Bone marrow (tissue), 2 donors: ENCODE results near the gene KCNE4.

Source experiments
- DNase-seq, 2 donors: peaks; one replicate each; lab custom pipeline; 2025; lab: John Stamatoyannopoulos, UW

The KCNE4 gene, protein sequence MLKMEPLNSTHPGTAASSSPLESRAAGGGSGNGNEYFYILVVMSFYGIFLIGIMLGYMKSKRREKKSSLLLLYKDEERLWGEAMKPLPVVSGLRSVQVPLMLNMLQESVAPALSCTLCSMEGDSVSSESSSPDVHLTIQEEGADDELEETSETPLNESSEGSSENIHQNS

DNA sequence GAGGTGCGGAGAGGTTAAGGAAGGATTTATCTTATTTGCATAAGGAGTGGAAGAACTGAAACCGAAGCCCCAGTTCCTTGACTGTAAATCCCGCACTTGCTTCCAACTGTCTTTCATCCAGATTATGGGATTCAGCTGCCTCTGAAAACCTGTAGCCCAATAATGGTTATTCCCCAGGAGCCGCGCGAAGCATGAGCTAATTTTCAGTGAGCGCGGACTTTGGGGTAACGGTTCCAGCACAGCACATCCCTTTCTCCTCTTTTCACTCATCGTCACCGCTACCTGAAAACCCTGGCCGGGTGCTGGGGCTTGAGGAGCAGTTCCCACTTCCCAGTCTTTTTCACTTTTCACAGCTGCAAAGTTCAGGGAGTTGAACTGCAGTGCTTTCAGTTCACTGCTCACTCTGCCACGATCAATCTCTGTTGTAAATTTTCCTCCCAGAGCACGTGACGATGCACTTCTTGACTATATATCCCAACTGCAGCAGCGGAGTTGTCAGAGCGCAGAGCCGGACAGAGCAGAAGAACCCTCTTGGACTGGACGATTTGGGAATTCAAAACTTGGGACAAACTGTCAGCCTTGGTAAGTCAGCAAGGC, at the start of gene KCNE4:
Gene KCNE4 (plus strand): TSS at position 498 of the 597 bp plus-strand sequence. CDS start 641 bp downstream, outside the sequence.
- DNase-seq, result no peak

DNA sequence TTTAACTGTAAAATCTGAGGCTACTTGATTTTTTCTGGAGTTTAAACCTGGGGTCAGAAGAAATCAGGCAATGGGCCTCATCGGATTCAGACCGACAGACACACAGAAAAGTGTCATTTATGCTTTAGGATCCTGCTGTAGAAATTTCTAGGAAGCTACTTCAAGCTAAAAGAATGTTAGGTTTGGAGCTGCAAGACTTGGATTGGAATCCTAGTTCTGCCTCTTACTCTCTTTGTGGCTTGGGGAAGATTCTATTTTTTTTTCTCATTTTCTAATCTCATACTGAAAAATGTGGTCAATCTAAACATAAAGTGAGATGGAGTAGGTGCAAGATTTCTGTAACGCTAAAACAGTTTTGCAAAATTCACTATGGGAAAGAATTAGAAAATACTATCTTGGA, 48.8 kb upstream of the KCNE4 start:
- no peak for DNase-seq

DNA sequence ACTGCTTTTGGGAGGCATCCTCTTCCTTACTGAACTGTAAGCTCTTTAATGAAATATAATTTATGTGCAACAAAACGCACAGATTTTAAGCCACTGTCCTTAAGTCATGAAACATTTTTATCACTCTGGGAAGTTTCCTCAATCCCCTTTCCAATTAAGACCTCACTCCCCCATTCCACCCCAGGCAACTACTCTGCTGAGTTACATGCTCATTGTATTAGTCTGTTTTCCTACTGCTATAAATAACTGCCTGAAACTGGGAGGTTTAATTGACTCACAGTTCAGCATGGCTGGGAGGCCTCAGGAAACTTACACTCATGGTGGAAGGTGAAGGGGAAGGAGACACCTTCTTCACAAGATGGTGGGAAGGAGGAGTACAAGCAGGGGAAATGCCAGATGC, 46.5 kb upstream of the KCNE4 start:
- DNase-seq, result no peak

DNA sequence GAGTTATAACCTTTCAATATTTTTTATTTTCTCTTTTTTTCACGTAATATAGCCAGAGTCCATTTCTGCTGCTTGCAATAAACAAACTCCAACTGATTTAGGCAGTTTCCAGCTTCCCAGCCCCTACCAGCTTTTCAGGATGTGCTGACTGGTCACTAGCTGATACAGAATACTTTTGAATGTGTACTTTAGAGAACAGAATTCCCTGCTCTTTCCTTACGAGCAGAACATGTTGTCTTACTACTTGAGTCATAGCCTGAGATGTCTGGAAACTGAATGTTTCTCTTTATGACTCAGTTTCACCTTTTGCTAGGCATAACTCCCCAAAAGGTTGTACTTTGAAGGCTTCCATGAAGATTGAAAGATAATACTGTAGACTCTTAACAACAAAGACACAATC, 44.5 kb upstream of the KCNE4 start:
- no peak for DNase-seq

DNA sequence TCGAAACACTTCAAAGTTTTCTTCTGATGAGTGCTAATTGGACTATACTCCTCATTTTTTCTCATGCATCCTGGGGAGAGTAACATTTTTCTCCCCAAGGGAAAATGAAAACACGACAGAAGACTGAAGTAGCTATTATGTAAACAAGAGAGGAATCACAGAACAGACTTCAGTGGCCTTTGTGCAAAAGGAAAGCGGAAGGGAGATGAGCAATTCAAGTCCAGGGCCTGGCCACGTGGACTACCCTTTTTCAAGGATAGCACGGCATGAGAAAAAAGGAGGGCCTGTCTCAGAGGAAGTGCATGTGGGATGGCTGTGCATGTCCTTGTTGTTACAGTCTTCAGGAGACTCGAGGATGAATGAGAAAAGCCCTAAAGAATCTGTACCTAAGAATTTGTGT, 43.8 kb upstream of the KCNE4 start:
- DNase-seq, result no peak

DNA sequence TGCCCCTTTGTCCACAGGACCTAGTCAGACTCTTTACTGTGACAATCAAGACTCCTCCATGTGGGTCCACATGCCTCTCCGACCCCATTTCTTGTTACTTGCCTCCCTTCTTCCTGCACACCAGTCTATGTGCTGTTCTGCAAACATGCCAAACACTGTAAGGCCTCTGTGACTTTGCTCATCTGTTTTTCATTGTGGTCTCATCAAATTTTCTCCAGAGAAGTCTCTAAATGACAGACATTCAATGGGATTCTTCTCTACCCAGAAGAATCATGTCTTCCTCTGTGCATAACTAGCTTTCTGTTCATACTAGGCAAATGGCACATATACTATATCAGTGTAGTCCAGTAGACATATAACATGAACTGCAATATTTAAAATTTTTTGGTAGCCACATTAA, 43.0 kb upstream of the KCNE4 start:
- DNase-seq, result no peak

DNA sequence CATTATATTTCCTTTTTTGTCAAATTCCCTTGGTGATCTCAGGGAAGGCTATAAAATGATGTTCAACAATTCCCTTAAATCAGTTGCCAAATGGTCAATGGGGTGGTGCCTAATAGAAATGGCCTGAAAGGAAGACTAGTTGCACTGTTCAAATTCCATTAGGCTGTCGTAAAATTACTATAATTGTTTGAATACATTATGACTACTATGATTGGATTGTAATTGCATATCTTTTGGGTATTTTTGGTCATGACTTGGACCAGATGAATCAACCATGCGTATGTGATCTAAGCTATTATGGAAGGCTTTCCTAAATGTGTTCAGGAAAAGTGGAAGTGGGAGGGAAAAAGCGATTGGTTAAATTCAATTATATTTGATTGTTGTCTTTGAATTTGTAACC, 41.3 kb upstream of the KCNE4 start:
- no peak for DNase-seq

DNA sequence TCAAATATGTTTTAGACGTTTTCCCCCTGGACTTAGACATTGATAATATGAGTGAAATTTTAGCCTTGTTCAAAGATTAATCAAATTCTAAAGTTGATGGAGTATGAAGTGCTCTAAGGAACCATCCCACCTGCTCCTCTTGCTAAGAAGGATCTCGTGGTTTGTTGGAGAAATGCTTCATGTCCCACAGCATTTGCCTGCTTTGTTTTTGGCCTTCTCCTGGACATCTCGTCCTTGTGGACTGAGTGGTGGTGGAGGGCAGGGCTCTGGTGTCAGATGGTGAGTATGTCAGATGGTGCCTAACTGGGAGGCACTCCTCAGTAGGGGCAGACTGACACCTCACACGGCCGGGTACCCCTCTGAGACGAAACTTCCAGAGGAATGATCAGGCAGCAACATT, 39.7 kb upstream of the KCNE4 start:
- no peak for DNase-seq

DNA sequence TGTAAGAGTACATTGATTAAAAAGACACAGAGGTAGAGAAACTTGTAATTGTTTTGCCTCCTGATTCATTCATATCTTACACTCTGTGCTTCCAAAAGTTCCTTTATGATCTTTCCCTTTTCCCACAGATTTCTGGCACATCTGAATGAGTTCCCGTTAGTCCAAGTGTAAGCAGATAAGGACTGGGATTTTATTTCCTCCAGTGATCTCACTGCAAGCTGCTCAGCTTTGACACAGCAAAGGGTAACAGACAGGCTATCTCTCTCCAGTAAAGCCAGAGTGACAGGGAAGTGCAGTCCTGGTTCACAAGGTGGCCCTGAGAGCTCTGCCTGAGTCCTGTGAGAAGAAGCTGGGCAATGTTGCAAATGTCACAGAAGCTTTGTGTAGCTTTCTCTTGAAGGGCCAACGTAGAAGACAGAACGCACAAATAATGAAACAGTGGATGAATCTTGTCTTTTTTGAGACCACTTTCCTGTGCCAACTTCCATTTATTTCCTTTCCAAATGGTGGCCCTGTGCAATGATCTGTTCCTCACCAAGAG, 32.5 kb upstream of the KCNE4 start:
- no peak for DNase-seq

DNA sequence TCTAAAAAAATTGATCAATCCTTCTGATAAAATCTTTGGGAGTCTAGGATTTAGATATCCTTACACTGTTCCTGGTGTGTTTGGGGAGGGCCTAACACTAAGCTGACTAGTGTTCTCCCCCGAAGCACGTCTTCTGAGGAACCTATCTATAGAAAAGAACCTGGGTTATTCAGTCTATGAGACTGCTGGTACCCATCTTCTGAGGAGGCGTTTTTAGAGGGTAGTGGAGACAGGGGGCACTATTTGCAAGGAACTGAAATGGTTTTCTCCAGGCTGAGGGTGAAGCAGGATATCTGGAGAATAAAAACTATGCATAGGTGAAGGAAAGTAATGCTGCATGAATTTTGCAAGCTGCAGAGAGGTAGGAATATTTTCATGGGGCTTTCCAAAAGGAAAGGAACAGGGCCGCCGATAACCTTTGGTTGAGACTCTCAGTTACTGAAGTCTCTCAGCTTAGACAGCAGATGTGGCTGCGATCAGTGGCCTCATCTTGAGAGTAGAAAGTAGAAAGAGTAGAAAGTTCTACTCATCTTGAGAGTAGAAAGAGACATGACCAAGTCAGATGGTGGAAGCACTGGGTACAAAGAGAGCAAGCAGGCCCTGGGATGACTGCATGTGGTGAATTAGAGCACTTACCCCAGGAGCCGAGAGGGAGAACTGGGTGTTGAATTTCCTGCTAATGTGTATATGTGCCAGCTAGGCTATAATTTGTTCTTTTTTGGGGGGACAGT, 31.8 kb upstream of the KCNE4 start:
- no peak for DNase-seq

DNA sequence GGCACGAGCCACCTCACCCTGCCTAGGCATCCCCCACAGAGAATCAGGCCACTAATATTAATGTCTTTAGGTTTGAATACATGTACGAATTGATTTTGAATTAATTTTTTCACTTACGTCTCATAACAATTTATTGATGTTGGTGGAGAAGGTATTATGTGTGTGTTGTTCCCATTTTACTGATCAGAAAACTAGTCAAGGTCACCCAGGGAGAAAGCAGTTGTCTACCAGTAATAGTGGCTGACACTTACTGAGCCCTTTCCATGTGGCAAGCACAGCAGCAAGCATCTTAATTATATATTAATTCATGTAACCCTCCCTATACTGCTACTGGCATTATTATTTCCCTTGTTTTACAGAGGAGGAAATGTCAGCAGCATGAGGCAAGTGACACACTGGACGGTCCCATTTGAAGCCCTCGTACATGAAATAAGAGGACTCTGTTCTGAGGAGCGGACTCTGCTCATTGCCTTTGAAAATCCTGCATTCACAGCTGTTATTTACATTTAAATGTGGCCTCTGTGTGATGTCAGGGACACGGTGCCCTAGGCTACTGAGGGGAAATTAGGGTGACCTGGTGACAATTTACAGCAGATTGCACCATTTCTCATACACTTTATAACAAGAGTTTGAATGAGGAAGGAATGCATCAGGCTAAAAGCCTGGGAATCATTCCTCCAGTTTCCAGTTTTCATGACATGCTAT, 30.9 kb upstream of the KCNE4 start:
- DNase-seq, result no peak

DNA sequence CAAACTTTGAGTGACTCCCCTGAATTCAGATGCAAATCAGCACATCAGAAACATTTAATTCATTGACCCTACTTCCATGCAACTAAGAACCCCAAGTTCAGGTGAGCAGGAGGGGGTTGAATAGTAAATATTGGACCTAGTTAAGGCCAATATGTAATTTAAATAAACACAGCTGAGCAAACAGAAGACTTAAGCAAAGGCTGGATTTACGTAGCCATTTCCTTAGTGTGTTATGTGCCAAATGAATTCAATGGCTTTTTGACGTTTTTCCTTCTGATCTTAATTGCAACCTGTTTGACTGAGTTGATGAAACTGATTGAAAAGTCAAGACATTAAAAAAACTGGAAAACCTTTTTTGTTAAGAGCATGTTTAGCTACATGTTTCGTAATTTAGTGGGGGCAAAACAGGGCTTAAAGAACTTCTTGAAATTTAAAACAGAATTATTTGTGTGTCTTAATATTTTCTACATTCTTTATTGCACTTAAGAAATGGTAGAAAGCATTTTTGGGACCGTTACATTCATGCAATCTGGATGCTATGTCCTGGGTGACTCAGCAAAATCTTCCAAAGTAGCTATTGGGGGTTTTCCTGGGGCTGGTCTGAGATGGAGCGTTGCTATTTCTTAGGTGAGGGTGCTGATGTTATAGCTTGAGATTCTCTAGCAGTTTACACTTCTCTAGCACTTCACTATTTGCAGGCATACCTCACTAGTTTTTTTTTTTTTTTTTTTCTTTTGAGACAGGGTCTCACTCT, 25.5 kb upstream of the KCNE4 start:
- no peak for DNase-seq

DNA sequence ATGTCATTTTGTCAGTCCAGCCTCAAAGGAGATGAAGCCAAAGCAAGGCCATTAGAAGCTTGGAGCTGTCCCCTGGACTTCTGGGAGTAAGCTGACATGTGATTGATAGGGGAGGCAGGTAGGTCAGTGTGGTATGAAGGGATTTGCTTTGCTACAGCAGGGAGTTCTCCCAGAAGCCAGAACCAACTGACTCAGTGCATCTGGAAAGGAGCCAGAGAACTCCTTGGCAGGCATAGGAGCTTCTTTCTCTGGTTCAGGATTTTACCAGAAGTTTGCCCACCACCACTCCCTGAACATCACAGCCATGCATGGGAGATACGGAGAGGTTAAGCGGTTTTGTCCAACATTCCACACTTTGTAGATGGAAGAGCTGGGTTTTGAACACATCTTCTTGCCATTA, 24.5 kb upstream of the KCNE4 start:
- no peak for DNase-seq

DNA sequence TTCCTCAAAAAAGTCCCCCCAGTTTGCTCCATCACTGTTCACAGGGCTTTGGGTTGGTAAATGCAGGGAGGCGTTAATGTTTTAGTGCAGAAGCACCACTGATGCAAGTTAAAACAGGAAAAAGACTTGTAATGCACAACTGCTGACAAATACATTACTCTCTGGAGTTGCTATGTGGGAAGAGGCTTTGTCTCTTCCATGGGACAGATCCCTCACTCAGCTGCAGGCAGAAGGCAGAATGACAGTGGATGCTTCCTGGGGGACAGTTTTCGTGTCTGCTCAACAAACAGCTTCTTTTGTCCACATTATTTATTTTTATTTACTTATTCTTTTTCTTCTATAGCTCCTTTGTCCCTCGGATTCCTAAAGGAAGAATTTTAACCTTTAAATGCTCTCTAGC, 22.7 kb upstream of the KCNE4 start:
- DNase-seq, result no peak

DNA sequence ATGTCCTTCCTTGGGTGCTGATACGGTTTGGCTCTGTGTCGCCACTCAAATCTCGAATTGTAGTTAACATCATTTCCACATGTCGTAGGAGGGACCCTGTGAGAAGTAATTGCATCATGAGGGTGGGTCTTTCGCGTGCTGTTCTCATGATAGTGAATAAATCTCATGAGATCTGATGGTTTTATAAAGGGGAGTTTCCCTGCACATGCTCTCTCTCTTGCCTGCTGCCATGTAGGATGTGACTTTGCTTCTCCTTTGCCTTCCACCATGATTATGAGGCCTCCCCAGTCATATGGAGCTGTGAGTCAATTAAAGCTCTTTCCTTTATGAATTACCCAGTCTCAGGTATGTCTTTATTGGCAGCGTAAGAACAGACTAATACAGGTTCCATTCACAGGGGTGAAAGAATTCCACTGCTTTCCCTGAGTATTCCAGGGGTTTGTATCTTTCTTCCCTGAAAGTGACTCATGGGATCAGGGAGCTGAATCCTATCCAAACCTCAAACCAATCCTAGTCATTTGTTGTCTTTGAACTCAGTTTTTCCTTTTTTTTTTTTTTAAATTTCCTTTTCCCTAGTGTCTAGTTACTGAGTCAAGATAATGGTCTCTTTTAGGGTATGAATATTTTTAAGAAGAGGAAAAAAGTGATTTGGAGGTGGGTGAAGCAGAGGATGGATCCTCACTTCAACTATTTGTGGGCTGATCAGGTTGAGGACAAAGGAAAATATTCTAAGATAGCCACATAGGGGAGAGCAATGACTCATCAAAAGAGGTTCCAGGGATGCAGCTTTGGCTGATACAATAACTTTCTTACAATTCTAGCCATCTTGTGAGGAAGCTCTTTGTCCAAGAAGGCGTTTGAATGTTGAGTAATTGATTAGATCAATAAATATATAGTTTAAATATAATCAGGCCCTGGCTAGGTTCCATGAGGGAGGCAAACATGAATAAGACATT, 19.5 kb upstream of the KCNE4 start:
- DNase-seq, result no peak

DNA sequence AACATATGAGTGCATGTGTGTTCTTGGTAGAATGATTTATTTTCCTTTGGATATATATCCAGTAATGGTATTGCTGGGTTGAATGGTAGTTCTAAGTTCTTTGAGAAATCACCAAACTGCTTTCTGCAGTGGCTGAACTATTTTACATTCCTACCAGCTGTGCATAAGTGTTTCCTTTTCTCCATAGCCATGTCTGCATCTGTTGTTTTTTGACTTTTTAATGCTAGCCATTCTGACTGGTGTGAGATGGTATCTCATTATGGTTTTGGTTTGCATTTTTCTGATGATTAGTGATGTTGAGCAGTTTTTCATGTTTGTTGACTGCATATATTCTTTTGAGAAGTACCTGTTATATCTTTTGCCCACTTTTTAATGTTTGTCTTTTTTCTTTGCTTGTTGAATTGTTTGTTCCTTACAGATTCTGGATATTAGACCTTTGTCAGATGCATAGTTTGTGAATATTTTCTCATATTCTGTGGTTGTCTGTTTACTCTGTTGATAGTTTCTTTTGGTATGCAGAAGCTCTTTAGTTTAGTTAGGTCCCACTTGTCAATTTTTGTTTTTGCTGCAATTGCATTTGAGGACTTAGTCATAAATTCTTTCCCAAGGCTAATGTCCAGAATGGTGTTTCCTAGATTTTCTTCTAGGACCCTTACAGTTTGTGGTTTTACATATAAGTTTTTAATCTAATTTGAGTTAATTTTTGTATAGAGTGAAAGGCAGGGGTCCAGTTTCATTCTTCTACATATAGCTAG, 17.6 kb upstream of the KCNE4 start:
- DNase-seq, result no peak

DNA sequence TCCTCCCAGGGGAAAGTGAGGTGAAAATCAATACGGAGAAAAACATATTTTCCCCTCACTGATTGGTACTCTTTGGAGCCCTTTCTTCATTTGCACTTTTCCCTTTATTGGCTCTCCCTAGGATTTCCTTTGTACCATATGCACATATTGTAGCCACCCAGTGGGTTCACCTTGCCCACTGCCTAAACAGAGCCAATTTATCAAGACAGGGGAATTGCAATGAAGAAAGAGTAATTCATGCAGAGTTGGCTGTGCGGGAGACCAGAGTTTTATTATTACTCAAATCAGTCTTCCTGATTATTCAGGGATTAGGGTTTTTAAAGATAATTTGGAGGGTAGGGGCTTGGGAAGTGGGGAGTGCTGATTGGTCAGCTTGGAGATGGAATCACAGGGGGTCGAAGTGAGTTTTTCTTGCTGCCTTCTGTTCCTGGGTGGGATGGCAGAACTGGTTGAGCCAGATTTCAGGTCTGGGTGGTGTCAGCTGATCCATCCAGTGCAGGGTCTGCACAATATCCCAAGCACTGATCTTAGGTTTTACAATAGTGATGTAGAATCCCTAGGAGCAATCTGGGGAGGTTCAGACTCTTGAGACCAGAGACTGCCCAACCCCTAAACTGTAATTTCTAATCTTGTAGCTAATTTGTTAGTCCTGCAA, 15.1 kb upstream of the KCNE4 start:
- DNase-seq, result no peak

DNA sequence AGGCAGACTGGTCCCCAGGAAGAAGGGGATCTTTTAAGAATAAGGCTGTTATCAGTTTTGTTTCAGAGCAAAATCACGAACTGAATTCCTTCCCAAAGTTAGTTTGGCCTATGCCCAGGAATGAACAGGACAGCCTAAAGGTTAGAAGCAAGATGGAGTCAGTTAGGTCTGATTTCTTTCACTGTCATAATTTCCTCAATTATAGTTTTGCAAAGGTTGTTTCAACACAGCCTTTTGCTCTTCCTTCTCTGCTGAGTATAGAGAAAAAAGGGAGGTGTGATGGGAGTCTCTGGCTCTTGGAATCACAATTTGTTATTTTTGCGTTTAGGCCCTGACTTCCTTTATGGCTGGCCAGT, 14.6 kb upstream of the KCNE4 start:
- no peak for DNase-seq

DNA sequence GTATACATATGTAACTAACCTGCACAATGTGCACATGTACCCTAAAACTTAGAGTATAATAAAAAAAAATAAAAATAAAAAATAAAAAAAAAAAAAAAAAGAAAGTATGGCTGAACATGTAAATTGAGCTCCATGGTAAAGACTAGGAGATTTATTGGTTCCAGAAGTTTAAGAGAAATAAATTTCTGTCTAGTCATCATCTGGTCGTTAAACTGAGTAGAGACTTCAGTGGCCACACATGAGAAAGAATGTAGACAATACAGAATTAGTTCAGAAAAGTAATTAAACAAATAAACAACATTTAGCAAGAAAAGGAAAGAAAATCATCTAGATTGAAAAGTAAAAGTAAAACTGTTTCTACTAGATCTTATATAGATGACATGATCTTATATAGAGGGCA, 12.4 kb upstream of the KCNE4 start:
- DNase-seq, result no peak

DNA sequence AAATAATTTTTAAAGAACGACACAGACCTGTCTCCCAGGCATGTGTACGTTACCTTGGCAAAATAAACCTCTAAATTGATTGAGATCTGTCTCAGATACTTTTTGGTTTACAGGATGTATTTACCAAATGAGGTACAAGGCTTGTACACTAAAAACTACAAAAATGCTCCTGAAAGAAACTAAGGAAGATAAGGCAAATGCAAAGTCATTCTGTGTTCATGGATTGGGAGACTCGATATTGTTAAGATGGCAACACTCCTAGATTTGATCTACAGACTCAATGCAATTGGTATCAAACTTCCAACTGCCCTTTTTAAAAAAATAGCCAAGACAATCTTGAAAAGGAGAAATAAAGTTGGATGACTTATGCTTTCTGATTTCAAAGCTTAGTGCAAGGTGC, 11.5 kb upstream of the KCNE4 start:
- DNase-seq, result no peak
